HG03575 (cell line): ENCODE data around the gene LYAR.

Experiments used
- ATAC-seq: cut with Tn5 transposase; IDR thresholded peaks from one replicate; pipeline ENCODE4 v1.9.1; 2021; ENCODE audit not compliant: unreplicated experiment, insufficient number of reproducible peaks, low FRiP score; ENCODE audit errors: extremely low read depth

The LYAR gene

GRCh38 chr4:4226606-4227438 is 63.1 kb downstream of the LYAR start, which contains the start of gene OTOP1:
TSS of gene OTOP1 (minus strand) at chr4:4226929. CDS start at chr4:4226864, 65 bp downstream.
- no peak for ATAC-seq

GRCh38 chr4:4225915-4226605 is 63.9 kb downstream of the LYAR start:
- ATAC-seq: no peak
